SK-N-SH (cell line): Measurements from ENCODE around the gene KLRC3.

ENCODE experiments used
- EZH2phosphoT487 ChIP-seq: fragments of 200-600 bp; sonication (generic); IDR thresholded peaks from 2 replicates; pipeline ENCODE4 v1.6.1; 2017; ENCODE audit warnings: low read depth, mixed run types, mild to moderate bottlenecking, antibody characterized with exemption, moderate library complexity, borderline replicate concordance
- POLR2AphosphoS5 ChIP-seq: IDR thresholded peaks from 2 replicates; pipeline ENCODE4 v1.6.1; 2012; ENCODE audit warnings: low read depth, low read length
- TF ChIP-seq, protein P1 (sequence below): fragments of 200-600 bp; sonication (generic); IDR thresholded peaks from 2 replicates; pipeline ENCODE4 v1.6.1; 2017; ENCODE audit warnings: antibody characterized with exemption, mild to moderate bottlenecking, moderate library complexity

- TF ChIP-seq, protein P1, sequence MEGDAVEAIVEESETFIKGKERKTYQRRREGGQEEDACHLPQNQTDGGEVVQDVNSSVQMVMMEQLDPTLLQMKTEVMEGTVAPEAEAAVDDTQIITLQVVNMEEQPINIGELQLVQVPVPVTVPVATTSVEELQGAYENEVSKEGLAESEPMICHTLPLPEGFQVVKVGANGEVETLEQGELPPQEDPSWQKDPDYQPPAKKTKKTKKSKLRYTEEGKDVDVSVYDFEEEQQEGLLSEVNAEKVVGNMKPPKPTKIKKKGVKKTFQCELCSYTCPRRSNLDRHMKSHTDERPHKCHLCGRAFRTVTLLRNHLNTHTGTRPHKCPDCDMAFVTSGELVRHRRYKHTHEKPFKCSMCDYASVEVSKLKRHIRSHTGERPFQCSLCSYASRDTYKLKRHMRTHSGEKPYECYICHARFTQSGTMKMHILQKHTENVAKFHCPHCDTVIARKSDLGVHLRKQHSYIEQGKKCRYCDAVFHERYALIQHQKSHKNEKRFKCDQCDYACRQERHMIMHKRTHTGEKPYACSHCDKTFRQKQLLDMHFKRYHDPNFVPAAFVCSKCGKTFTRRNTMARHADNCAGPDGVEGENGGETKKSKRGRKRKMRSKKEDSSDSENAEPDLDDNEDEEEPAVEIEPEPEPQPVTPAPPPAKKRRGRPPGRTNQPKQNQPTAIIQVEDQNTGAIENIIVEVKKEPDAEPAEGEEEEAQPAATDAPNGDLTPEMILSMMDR: no peak
- no peak for TF ChIP-seq EZH2phosphoT487
- no peak for TF ChIP-seq POLR2AphosphoS5
Observed at GRCh38 chr12:10385166-10385613, 35.2 kb downstream of the KLRC3 start.
